ENCODE data around the gene SMIM29. TPM values are rescaled to one million over a fixed set of nuclear protein-coding genes. Genes with fewer than 3 reads are reported as not detected.

SMIM29 gene
- total and polyA plus RNA-seq, 2 donors (not counting 1 experiment from before 2014, with no cell fraction given): 16.7 to 36.3 TPM

DNA sequence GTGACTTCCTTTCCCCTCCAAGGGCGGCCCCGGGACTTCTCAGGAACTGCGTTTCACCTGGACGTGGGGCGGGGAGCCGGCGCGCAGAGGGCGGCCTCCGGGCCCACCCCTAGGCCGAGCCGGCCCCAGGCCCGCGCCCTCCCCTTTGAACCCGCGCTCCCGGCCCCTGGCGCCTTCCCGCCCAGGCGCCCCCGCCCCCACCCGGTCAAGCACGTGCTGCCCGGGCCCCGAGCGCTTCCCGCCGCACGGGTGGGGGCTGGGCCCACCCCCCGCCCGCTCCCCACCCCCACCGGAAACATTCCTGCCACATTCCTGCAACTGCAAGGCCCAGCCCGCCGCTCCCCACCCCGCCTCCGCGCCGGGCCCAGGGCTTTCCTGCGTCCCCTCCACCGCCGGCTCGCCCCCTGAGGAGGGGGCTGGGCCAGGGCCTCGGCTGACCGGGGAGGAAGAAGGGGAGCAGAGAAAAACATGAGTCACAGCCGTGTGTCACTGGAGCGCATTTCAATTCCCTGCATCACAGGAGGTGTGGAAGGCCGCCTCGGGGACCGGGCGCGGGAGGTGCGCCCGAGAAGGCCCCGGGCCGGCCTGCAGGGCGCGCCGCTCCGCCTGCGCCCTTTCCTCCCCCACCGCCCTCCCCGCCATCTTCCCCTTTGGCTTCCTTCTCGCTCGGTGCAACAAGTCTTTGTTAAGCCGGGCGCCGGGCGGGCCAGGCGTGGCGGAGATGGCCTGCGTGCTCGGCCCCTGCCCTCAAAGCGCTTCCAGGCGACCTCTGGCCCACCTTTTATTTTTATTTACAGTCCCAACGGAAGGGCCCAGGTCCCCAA is 13.3 kb downstream of the SMIM29 start:
- no peaks in the 10 kb centered on the region for H4K20me1 ChIP-seq (ENCODE audit: control insufficient read depth, extremely low read depth, insufficient read depth, low read length)
- H3K27me3 ChIP-seq (ENCODE audit: control insufficient read depth, insufficient read depth, low read length): no peaks in the 10 kb centered on the region
- no peaks in the 10 kb centered on the region for H3K9me3 ChIP-seq (ENCODE audit: control insufficient read depth, insufficient read depth, low read depth, low read length)
- H2AFZ ChIP-seq (ENCODE audit: low read length): peak overlapping the region; percentile 23
- H3K36me3 ChIP-seq (ENCODE audit: control insufficient read depth, insufficient read depth, low read length): no peaks in the 10 kb centered on the region
- peak overlapping the region; percentile 28 for H3K4me2 ChIP-seq (ENCODE audit: extremely low read depth, insufficient read depth, low read length)
- peaks cover 12% of the 10 kb centered on the region for H3K4me1 ChIP-seq (ENCODE audit: control insufficient read depth, extremely low read depth, insufficient read depth, low read length)
- peaks cover 31% of the 10 kb centered on the region for H3K79me2 ChIP-seq (ENCODE audit: control insufficient read depth, insufficient read depth, low read length)
- H3K4me3 ChIP-seq (replicated peaks in 1 of 4; ENCODE audit: control extremely low read depth in 1 of 4, insufficient read depth in 1 of 4, low read depth in 3 of 4, low read length in 4 of 4): peak overlapping the region in 3 of 4 experiments; percentile 40 to 68 (median 44)
- H3K27ac ChIP-seq (ENCODE audit: insufficient read depth, low read length): peak overlapping the region; percentile 43
- TF ChIP-seq, protein P1, sequence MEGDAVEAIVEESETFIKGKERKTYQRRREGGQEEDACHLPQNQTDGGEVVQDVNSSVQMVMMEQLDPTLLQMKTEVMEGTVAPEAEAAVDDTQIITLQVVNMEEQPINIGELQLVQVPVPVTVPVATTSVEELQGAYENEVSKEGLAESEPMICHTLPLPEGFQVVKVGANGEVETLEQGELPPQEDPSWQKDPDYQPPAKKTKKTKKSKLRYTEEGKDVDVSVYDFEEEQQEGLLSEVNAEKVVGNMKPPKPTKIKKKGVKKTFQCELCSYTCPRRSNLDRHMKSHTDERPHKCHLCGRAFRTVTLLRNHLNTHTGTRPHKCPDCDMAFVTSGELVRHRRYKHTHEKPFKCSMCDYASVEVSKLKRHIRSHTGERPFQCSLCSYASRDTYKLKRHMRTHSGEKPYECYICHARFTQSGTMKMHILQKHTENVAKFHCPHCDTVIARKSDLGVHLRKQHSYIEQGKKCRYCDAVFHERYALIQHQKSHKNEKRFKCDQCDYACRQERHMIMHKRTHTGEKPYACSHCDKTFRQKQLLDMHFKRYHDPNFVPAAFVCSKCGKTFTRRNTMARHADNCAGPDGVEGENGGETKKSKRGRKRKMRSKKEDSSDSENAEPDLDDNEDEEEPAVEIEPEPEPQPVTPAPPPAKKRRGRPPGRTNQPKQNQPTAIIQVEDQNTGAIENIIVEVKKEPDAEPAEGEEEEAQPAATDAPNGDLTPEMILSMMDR (conservative IDR thresholded peaks at IDR 0.05 in 1 of 2, IDR thresholded peaks at IDR 0.05 in 1 of 2; ENCODE audit: low read depth in 1 of 2, low read length in 2 of 2): no peak
- TF ChIP-seq EZH2 (IDR thresholded peaks at IDR 0.05; ENCODE audit: low read length, missing control alignments): no peak
- H3K9ac ChIP-seq (ENCODE audit: insufficient read depth, low read length): peak overlapping the region; percentile 27
- peak; percentile 74 to 91 for DNase-seq (ENCODE audit: low read depth in 2 of 2)

DNA sequence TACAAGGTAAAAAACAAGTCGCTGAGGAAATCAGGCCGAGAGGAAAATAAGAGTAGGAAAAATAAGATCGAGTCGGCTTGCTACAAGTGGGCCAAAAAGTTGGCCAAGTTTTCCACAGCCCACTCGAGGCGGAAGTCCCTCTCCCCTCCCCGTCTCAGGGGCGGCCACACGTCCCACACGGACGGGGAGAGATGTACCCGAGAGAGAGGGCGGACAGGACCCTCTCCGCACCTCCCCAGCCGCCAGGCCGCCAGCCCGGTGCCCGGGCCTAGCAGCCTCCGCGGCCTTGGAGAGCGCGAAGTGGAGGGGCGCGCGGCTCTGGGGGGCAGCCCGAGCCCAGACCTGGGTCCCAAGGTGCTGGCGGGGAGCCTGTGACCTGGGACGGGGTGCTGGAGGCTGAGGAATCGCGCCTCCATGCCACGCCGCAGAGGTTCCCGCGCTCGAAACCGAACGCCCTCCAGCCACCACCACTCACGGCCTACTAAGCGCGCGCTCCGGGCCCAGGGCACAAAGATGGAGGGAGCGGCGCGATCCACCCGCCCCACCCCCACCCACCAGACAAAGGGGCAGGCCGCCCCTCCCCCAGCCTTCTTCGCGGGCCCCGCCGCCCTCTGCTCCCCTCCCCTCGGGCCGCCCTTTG is 14.0 kb downstream of the SMIM29 start:
- DNase-seq (ENCODE audit: low read depth in 2 of 2): no peak
- no peak overlapping the region for H3K27ac ChIP-seq (ENCODE audit: insufficient read depth, low read length)
- TF ChIP-seq EZH2 (IDR thresholded peaks at IDR 0.05; ENCODE audit: low read length, missing control alignments): no peak
- TF ChIP-seq, protein P1 (conservative IDR thresholded peaks at IDR 0.05 in 1 of 2, IDR thresholded peaks at IDR 0.05 in 1 of 2; ENCODE audit: low read depth in 1 of 2, low read length in 2 of 2): no peak
- H2AFZ ChIP-seq (ENCODE audit: low read length): no peak overlapping the region
- peaks cover 12% of the 10 kb centered on the region for H3K4me1 ChIP-seq (ENCODE audit: control insufficient read depth, extremely low read depth, insufficient read depth, low read length)
- H3K4me2 ChIP-seq (ENCODE audit: extremely low read depth, insufficient read depth, low read length): no peak overlapping the region
- H3K79me2 ChIP-seq (ENCODE audit: control insufficient read depth, insufficient read depth, low read length): peaks cover 24% of the 10 kb centered on the region
- no peaks in the 10 kb centered on the region for H3K36me3 ChIP-seq (ENCODE audit: control insufficient read depth, insufficient read depth, low read length)
- H3K9me3 ChIP-seq (ENCODE audit: control insufficient read depth, insufficient read depth, low read depth, low read length): no peaks in the 10 kb centered on the region
- no peak overlapping the region for H3K9ac ChIP-seq (ENCODE audit: insufficient read depth, low read length)
- H3K27me3 ChIP-seq (ENCODE audit: control insufficient read depth, insufficient read depth, low read length): no peaks in the 10 kb centered on the region
- no peaks in the 10 kb centered on the region for H4K20me1 ChIP-seq (ENCODE audit: control insufficient read depth, extremely low read depth, insufficient read depth, low read length)
- no peak overlapping the region for H3K4me3 ChIP-seq (replicated peaks in 1 of 4; ENCODE audit: control extremely low read depth in 1 of 4, insufficient read depth in 1 of 4, low read depth in 3 of 4, low read length in 4 of 4)

DNA sequence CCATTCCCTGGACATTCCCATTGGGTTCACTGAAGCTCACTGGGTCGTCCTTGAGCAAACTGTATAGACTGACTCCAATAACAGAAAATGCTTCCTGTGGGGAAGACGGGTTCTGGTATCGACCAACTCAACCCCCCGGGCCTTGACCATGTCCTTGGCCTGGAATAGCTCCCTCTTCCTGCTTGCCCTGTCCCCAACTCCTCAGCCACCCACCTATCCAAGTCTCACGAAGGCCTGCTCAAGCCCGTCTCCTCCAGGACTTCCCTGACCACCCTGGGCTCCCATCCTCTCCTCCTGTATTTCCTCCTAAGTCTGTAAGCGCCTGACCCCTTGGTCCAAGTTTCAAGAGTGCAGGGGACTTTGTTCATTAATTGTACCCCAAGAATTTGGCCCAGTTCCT is 14.9 kb downstream of the SMIM29 start:
- no peaks in the 10 kb centered on the region for H3K27me3 ChIP-seq (ENCODE audit: control insufficient read depth, insufficient read depth, low read length)
- H3K4me3 ChIP-seq (replicated peaks in 1 of 4; ENCODE audit: control extremely low read depth in 1 of 4, insufficient read depth in 1 of 4, low read depth in 3 of 4, low read length in 4 of 4): no peak overlapping the region
- H3K9ac ChIP-seq (ENCODE audit: insufficient read depth, low read length): no peak overlapping the region
- no peaks in the 10 kb centered on the region for H4K20me1 ChIP-seq (ENCODE audit: control insufficient read depth, extremely low read depth, insufficient read depth, low read length)
- no peak for TF ChIP-seq EZH2 (IDR thresholded peaks at IDR 0.05; ENCODE audit: low read length, missing control alignments)
- TF ChIP-seq, protein P1 (conservative IDR thresholded peaks at IDR 0.05 in 1 of 2, IDR thresholded peaks at IDR 0.05 in 1 of 2; ENCODE audit: low read depth in 1 of 2, low read length in 2 of 2): no peak
- H3K79me2 ChIP-seq (ENCODE audit: control insufficient read depth, insufficient read depth, low read length): peaks cover 14% of the 10 kb centered on the region
- no peak overlapping the region for H3K4me2 ChIP-seq (ENCODE audit: extremely low read depth, insufficient read depth, low read length)
- DNase-seq (ENCODE audit: low read depth in 2 of 2): no peak
- H2AFZ ChIP-seq (ENCODE audit: low read length): no peak overlapping the region
- no peak overlapping the region for H3K27ac ChIP-seq (ENCODE audit: insufficient read depth, low read length)
- H3K9me3 ChIP-seq (ENCODE audit: control insufficient read depth, insufficient read depth, low read depth, low read length): no peaks in the 10 kb centered on the region
- H3K36me3 ChIP-seq (ENCODE audit: control insufficient read depth, insufficient read depth, low read length): no peaks in the 10 kb centered on the region
- peaks cover 9% of the 10 kb centered on the region for H3K4me1 ChIP-seq (ENCODE audit: control insufficient read depth, extremely low read depth, insufficient read depth, low read length)

Data from fibroblast of lung (primary cell).